Stimulated activated CD4-positive, alpha-beta T cell treated with anti-CD3 and anti-CD28 coated beads, Interleukin-12 subunit alpha, Interleukin-12 subunit beta, amount 100 ng/mL, for 4 hours (primary cell): Measurements from ENCODE around the gene P2RX2.

Source experiments
- DNase-seq: peaks from one replicate; pipeline ENCODE4 v3.0.0-alpha.2; 2020

The P2RX2 gene

DNA sequence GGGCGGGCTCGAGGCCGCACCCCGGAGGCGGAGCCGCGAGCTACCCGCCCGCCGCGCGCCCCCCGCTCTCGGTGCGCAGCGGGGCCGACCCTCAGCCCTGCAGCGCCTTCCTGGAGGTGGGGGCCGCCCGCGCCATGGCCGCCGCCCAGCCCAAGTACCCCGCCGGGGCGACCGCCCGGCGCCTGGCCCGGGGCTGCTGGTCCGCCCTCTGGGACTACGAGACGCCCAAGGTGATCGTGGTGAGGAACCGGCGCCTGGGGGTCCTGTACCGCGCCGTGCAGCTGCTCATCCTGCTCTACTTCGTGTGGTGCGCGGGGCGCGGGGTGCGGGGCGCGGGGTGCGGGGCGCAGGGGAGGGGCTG is at the start of gene P2RX2:
P2RX2 (plus strand) TSS at position 94 of the 361 bp plus-strand sequence; CDS start at position 135, 41 bp downstream.
- no peak for DNase-seq

DNA sequence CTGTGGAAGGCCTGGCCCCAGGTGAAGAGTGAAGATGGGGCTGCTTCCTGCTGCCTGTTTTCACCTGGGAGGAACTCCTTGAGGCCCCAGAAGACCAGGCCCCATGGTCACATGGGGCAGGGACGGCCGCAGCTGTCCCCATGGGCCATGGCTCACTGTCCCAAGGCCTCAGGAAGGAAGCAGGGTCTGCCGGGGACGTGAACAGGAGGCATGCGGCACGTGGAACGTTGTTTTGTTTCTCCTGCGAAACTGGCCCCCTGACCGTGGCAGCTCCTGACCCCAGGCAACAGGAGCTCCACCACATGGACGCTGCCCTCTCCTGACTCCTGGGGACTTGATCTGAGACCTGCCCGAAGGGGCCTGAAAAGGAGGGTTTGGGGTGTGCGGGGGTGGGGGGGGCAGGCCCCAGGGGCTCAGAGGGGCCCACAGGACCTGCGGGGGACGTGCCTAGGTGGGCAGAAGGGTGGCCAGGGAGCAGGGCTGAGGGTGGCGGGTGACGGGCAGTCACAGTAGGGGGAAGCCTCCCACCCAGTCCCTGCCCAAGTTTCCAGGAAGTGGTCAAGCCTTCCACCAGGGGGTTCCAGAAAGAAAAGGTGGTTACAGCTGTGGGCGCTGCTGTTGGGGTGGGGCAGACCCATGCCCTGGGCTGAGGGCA is 49.6 kb upstream of the P2RX2 start:
- no peak for DNase-seq

DNA sequence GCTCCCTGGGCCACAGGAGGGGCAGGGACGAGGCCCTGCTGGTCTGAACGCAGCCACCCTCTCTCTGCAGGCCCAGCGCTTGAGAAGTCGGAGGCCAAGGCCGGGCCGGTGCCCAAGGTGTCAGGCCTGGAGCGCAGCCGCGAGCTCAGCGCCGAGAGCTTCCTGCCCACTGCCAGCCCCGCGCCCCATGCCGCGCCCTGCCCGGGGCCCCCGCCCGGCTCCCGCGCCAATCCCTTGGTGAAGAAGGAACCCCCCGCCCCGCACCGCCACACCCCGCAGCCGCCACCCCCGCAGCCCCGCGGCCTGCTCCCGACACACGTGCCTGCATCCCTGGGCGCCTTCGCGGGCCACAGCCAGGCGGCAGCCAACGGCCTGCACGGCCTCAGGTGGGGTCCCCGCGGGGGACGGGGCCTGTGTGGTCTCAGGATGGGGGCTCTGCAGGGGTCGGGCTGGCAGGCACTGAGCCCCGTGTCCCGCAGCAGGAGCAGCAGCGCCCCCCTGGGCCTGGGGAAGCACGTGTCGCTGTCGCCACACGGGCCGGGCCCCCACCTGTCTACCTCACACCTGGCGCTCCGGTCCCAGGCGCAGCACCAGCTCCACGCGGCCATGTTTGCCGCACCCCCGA is 48.6 kb upstream of the P2RX2 start:
- no peak for DNase-seq

DNA sequence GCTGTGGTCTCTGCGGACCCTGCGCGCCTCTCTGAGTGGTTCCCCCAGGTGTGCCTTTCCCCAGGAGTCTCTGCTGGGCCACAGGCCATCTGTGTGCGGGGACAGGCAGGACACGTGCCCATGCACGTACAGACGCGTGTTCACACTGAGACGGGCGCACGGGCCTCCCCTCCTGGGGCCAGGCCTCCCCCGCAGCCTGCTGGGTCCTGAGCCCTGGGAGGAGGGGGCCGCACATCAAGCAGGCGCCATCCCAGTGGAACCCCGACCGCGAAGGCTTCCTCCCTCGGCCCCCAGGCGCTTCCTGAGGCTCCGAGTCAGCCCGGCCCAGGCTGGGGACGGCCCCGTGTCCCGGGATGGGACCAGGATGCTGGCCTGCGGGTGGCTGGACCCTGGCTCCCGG is 47.9 kb upstream of the P2RX2 start:
- no peak for DNase-seq

DNA sequence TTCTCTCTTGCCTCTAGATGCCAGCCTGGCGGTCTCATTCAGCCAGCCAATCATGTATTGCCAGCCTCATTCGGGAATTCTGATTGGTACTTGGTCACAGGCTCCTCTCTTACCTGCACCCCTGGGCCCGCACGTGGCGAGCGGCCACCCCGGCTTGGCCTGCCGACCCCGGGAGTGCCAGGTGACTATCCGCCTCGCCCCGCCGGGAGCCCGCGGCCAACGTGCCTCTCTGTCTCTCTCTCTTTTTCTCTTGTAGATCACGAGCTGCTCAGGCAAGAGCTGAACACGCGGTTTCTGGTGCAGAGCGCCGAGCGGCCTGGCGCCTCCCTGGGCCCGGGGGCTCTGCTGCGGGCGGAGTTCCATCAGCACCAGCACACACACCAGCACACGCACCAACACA is 47.5 kb upstream of the P2RX2 start:
- no peak for DNase-seq

DNA sequence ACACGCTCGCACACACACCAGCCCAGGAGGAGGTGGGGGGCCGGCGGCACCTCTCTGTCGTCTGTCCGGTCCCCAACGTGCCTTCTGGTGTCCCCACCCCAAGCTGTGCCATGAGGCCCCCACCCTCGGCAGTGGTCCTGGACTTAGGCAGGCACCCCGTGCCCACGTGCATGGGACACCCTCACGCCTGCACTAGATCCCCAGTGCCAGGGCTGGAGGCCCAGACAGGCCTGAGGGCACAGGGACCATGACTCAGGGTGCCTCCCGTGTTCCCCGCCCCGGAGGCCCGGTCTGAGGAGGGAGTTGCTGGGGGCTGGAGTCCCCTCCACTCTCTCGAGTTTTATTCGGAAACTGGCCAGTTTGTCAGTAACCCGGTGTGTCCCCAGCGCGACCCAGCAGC is 47.0 kb upstream of the P2RX2 start:
- DNase-seq = no peak

DNA sequence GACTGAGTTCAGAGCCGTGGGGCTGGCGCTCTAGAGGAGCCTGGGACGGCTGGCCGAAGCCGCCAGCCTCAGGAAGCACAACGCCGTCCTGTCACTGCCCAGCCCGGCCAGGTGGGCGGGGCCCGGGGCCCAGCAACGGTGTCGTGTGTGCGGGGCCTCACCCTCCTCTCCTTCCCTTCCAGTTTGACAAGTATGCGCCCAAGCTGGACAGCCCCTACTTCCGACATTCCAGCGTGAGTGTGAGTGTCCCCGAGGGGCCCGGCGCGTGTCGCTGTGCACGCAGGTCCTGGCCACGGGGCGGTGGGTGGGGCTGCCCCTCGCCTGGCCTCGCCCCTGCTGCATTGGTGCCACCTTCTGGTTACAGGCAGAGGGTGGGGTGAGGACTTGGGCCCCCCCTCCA is 46.5 kb upstream of the P2RX2 start:
- DNase-seq = no peak

DNA sequence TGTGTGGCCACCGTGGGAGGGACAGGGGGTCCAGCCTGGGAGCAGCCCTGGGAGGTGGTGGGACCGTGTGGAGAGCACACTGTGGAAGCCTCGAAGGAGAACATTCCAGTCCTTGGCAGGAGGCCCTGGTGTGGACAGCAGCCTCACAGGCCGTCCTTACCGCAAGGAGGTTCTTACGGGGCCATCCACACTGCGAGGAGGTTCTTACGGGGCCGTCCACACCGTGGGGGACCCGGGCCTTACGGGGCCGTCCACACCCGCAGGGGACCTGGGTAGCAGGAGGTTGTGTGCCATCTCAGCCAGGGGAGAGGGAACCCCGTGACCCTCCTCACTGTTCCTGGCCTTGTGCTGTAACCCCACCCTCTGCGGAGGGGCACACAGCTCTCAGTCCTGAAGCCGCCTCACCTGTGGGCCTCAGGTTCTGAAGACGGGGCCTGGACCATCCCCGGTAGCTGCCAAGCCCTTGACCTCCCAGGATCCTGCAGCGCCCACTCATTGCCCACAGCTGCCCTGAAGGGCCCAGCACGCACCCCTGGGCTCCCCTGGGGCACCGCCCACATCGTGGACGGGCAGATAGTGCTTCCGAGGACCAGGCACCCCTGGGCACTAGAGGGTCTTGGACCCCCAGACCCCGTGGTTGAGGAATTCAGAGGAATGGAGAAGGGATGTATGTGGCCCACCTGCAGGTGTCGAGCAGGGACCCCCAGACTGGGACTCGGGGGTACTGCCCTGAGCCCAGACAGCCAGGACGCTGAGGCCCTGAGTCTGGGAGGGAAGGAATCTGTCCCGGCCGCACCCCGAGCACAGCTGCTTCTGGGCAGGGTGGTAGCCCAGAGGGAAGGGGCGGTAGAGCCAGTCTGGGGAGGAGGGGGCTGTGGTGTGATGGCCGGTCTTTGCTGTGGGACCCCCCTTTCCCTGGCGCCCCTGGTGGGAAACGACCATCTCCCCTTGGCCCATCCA is 45.5 kb upstream of the P2RX2 start:
- no peak for DNase-seq

DNA sequence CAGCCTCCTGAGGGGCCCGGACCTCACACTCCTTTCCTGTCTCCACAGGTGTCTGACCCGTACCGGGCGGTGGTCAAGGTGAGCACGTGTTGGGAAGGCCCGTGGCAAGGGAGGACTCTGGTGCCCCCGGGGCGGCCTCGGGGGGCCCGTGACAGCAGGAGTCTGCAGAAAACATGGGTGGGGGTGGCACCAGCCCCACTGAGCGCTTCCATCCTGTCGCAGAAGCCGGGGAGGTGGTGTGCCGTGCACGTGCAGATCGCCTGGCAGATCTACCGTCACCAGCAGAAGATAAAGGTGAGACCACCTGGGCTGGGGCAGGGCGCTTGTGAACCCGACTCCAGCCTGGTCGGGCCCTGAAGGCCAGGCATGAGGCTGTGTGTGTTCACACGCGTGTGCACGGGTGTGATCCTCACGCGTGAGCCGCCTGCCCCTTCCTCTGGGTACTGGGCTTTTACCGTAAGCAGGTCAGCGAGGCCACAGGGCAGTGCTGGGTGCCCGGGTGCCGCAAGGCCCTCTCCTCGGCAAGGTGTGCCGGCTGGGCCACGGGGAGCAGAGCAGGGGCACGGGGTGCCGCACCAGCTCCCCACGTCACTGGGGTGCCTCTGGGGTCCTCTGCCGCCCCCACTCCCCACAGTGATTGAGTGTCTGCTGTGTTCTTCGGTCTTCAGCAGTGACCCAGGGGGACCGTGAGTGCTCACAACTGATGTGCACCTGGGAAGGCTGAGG is 44.1 kb upstream of the P2RX2 start:
- DNase-seq = no peak

DNA sequence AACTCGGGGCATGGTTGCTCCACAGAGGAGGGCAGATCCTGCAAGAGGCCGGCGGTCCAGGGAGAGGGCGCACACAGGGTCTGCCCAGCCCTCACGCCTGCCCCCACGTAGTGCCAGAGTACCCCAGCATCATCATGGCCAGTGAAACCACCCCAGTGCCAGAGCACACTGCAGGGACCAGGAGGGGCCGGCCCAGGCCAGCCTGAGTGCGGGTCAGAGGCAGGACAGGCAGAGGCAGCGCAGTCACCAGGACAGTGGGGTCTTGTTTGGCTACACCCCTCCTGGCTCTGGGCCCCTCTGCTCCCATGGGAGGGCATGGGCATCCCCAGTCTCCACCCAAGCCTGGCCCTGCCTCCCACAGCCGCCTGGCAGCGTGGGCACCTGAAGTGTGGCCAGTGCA is 42.9 kb upstream of the P2RX2 start:
- no peak for DNase-seq

DNA sequence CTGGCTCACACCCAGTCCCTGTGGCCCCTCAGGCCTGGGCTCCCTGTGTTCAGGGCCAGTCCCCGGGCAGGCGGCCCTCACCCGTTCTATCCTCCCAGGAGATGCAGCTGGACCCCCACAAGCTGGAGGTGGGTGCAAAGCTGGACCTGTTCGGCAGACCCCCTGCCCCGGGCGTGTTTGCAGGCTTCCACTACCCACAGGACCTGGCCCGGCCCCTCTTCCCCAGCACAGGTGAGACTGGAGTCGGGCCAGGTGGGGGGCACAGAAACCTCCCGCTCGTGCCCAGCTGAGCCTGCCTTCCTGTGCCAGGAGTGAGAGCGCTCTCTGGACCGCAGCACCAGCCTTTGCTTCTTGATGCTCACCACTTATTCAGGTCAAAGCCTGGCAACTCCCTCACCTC is 41.9 kb upstream of the P2RX2 start:
- DNase-seq = no peak

DNA sequence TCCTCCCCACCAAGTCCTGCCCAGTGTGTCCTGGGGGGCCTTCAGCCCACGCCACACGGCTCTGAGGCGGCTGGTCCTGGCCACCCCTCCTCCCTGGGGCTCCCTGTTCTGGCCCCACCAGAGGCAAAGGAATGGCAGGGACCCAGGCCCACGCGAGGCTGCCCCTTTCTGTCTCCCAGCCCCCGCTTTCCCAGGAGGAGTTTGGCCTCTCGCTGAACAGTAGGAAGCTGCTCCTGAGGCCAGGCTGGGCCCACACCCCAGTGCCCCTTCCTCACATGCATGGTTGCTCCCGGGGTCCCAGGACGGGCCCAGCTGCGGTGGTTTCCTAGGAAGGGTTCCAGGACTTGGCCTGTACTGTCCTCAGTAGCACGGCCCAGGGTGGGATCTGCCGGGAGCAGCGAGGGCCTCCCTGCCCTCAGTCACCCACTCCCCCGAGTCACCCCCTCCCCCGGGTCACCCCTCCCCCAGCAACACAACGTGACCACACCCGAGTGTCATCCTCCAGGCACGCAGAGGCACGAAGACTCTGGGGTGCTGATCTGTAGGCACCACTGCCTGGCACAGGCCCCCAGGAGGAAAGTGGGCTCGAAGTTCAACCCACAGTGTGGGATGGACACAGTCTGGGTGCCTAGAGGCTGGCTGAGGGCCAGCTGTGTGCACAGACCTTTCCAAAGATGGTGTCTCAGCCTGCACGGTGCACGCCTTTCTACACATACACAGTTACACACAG is 41.2 kb upstream of the P2RX2 start:
- DNase-seq = no peak

DNA sequence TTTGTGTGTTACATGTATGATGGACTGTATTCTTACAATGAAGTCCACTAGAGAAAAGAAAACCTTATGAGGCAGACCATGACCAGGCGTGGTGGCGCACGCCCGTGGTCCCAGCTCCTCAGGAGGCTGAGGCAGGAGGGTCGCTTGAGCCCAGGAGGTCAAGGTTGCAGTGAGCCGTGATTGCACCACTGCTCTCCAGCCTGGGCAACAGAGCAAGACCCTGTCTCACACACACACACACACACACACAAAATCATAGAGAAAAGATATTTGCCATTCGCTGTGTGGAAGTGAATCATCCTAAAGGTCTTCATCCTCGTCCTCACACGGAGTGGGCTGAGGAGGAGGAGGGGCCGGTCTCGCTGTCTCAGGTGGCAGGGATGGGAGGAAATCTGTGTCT is 40.5 kb upstream of the P2RX2 start:
- no peak for DNase-seq

DNA sequence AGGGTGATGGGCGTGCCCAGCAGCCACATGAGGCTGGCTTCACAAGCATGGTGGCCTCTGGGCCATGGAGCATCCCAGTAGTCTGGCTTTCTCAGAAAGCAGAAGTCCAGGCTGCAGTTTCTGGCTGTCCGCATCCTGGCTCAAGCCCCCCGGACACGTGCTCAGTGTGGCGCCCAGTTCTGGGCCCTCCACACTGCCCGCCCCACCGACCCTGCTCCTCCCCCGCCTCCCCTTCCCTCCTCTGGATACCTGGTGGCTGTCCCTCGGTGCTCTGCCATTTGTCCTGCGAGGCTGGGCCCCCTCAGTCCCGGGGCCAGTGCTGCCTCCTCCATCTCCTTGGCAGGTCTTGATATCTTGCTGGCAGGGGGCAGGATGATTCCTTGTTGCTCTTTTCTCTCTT is 39.8 kb upstream of the P2RX2 start:
- DNase-seq = no peak

DNA sequence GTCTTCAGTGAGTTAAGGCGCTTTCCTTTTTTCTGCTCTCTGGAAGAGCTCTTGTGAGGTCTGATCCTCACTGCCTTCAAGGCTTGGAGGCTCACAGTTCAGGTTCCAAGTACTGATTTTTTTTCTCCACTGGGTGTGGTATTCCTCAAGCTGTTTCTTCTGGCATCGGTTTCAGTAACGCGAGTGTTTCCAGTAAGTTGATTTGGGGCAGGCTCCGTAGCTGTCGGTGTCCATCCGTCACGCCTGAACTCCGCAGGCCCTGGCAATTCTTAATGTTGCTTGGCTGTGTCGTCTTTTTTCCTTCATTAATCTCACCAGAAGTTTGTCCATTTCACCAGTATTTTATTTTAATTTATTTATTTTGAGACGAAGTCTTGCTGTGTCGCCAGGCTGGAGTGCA is 38.8 kb upstream of the P2RX2 start:
- no peak for DNase-seq

DNA sequence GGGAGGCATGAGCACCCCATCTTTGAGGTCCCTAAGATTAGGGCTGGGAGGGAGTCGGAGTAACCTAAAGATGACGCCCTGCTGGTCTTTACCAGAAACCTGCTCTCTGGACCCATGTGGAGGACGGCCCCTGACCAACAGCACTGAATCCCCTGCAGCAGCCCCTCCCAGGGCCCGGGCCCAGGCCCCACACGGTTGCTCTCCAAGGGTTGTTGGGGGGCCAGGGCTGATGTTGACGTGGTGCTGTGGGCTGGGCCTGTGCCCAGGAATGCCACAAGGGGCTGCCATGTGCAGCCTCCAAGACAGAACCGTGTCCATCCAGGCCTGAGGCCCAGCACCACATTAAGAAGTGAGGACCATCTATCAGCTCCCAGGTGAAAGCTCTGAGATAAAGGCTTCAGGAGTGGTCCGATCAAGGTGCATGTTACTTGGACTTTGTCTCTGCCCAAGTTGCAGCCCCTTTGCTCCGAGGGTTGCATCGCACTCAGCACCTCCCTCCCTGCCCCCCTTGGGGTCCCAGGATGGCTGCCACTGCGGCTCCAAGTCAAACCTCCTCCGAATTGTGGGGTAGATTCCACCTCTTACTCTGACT is 37.8 kb upstream of the P2RX2 start:
- no peak for DNase-seq

DNA sequence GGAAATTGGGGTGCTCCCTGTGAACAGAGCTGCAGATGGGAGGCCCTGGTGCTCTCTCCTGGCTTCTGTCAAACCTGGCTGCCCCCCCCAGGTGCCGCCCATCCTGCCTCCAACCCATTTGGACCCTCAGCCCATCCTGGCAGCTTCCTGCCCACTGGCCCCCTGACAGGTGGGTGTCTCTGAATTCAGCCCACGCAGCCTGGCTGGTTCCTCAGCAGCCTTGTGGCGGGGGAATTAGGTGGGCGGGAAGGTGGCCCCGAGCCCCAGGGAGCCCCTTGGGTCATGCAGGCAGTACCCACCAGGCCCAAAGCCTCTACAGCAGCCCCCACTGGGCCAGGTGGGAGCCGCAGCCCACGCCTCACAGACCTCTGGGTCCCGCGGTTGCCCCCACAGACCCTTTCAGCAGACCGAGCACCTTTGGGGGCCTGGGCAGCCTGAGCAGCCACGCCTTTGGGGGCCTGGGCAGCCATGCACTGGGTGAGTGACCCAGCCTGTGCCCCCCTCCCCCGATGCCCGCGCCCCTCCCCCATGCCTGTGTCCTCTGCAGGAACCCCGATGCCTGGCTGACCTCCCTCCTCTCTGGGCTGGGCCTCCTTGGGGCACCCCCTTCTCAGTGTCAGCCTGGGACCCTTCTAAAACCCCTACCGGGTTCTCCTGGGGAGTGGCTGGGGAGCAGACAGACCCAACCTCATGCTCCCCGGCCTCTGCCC is 37.1 kb upstream of the P2RX2 start:
- no peak for DNase-seq

DNA sequence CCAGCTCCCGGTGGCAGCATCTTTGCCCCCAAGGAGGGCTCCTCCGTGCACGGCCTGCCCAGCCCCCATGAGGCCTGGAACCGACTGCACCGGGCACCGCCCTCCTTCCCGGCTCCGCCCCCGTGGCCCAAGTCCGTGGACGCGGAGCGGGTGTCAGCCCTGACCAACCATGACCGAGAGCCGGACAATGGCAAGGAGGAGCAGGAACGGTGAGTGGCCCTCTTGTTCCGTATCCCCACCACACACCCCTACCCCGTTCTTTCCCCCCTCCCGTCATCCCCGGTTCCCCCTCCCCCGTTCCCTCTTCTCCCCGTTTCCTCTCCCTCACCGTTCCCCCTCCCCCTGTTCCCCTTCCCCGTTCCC is 36.5 kb upstream of the P2RX2 start:
- no peak for DNase-seq

DNA sequence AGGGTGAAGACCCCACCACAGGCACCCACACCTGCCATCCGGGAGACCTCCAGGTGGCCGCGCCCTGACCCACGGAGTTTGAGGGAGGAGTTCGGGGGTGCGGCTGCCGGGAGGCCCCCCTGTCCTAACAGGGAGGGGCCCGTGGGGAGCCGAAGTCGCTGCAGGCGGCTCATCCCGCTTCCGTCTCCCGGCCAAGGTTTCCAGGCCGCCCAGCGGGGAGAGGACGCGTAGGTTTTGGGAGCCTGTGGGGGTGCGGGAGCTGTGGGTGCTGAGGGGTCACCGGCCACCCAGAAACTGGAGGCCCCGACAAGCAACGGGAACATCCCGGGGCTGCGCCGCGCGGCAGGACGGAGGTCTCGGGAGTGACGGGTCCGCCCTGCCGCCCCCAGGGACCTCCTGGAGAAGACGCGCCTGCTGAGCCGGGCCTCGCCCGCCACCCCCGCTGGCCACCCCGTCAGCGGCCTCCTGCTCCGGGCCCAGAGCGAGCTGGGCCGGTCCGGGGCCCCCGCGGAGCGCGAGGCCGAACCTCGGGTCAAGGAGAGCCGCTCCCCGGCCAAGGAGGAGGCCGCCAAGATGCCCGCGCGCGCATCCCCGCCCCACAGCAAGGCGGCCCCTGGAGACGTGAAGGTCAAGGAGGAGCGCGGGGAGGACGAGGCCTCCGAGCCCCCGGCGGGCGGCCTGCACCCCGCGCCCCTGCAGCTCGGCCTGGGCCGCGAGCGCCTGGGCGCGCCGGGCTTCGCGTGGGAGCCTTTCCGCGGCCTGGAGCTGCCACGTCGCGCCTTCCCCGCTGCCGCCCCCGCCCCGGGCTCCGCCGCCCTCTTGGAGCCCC is 35.8 kb upstream of the P2RX2 start:
- DNase-seq = no peak

DNA sequence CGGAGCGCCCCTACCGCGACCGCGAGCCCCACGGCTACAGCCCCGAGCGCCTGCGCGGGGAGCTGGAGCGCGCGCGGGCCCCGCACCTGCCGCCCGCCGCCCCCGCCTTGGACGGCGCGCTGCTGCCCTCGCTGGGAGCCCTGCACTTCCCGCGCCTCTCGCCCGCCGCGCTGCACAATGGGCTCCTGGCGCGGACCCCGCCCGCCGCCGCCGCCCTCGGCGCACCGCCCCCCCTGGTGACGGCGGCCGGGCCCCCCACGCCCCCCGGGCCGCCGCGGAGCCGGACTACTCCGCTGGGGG is 35.2 kb upstream of the P2RX2 start:
- DNase-seq = no peak

DNA sequence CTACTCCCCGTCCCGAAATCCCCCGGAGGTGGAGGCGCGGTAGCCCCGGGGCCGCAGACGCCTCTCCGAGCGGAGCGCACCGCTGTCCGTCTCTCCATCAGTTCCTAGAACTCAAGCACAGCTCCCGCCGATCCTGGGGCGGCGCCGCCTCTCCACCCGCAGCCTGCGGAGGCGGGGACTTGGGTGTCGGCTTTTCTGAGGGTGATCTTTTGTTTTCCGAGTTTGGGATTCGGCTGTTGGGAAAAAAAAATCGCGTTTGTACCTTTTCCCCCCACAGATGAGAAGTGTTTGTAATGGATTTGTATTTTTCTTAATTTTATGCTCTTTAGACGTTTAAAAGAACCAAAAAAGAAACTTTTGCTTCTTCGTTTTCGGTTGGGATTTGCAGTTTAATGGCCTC is 34.8 kb upstream of the P2RX2 start:
- DNase-seq = no peak
